ENCODE data around the gene USP28.
"Not testable (repeated sequence)": the region's sequence is repeated elsewhere in the genome, so short reads cannot be mapped to it uniquely, and the experiment has no call there.

Gene USP28

GRCh38 chr11:113764527-113765219 lies 110.7 kb downstream of the USP28 start:
- Histone ChIP-seq H3K4me3 (ENCODE audit: low read depth, low read length) (no peak overlapping the region), H3K9me3 (ENCODE audit: severe bottlenecking) (no peaks in the 10 kb centered on the region), H3K36me3 (peaks cover 63% of the 10 kb centered on the region), H3K27me3 (ENCODE audit: insufficient read depth, low read depth, severe bottlenecking) (no peaks in the 10 kb centered on the region), H3K27ac (no peak overlapping the region)
- TF ChIP-seq, protein P1, sequence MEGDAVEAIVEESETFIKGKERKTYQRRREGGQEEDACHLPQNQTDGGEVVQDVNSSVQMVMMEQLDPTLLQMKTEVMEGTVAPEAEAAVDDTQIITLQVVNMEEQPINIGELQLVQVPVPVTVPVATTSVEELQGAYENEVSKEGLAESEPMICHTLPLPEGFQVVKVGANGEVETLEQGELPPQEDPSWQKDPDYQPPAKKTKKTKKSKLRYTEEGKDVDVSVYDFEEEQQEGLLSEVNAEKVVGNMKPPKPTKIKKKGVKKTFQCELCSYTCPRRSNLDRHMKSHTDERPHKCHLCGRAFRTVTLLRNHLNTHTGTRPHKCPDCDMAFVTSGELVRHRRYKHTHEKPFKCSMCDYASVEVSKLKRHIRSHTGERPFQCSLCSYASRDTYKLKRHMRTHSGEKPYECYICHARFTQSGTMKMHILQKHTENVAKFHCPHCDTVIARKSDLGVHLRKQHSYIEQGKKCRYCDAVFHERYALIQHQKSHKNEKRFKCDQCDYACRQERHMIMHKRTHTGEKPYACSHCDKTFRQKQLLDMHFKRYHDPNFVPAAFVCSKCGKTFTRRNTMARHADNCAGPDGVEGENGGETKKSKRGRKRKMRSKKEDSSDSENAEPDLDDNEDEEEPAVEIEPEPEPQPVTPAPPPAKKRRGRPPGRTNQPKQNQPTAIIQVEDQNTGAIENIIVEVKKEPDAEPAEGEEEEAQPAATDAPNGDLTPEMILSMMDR (IDR thresholded peaks at IDR 0.05; ENCODE audit: low read depth, low read length): no peak
- no peak for DNase-seq

- DNase-seq; H3K9me3 ChIP-seq (ENCODE audit: severe bottlenecking); H3K4me3 ChIP-seq (ENCODE audit: low read depth, low read length); H3K27ac ChIP-seq; H3K27me3 ChIP-seq (ENCODE audit: insufficient read depth, low read depth, severe bottlenecking): not testable (repeated sequence)
- peaks cover 68% of the 10 kb centered on the region for H3K36me3 ChIP-seq
These were observed 112.3 kb downstream of the USP28 start for GRCh38 chr11:113763040-113763439.

GRCh38 chr11:113760241-113760640 lies 115.1 kb downstream of the USP28 start:
- no peak for DNase-seq
- Histone ChIP-seq H3K9me3 (ENCODE audit: severe bottlenecking) (no peaks in the 10 kb centered on the region), H3K36me3 (peaks cover 70% of the 10 kb centered on the region), H3K27ac (no peak overlapping the region), H3K27me3 (ENCODE audit: insufficient read depth, low read depth, severe bottlenecking) (no peaks in the 10 kb centered on the region), H3K4me3 (ENCODE audit: low read depth, low read length) (no peak overlapping the region)
- TF ChIP-seq, protein P1 (IDR thresholded peaks at IDR 0.05; ENCODE audit: low read depth, low read length): no peak

DNA sequence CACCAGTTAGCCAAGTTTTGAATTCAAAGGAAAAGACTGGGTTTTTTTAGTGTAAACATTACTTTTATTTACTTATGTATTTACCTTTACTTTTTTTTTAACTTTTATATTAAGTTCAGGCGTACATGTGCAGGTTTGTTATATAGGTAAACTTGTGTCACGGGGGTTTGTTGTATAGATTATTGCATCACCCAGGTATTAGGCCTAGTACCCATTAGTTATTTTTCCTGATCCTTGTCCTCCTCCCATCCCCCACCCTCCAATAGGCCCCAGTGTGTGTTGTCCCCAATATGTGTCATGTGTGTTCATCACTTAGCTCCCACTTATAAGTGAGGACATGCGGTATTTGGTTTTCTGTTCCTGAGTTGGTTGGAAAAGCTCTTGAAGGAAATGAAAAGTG lies 122.4 kb downstream of the USP28 start:
- H3K36me3 ChIP-seq: peaks cover 65% of the 10 kb centered on the region

More for the DNA sequence above, 122.4 kb downstream of the USP28 start:
- DNase-seq: no peak
- Histone ChIP-seq H3K27me3 (ENCODE audit: insufficient read depth, low read depth, severe bottlenecking) (no peaks in the 10 kb centered on the region), H3K27ac (no peak overlapping the region), H3K9me3 (ENCODE audit: severe bottlenecking) (no peaks in the 10 kb centered on the region), H3K4me3 (ENCODE audit: low read depth, low read length) (no peak overlapping the region)
- TF ChIP-seq, protein P1 (IDR thresholded peaks at IDR 0.05; ENCODE audit: low read depth, low read length): no peak

All from WERI-Rb-1 (cell line).